ENCODE data around the gene STK32B.

DNA sequence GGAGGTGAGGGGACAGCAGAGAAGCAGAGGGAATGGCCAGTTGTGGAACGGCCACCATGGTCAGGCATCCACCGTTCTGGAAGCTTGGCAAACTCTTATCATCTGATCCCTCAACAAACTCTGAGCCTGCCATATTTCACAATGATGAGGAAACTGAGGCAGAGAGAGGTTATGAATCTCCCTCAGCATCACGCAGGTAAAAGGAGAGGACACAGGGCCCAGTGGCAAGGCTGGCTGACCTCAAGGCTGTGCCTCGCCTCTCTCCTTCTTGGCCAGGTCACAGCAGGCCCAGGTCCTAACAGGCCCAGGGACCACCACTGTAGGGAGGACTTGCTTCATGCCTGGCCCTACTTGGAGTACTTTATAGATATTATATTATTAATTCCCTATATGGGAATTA is 414.2 kb downstream of the STK32B start:
- TF ChIP-seq, protein P1, sequence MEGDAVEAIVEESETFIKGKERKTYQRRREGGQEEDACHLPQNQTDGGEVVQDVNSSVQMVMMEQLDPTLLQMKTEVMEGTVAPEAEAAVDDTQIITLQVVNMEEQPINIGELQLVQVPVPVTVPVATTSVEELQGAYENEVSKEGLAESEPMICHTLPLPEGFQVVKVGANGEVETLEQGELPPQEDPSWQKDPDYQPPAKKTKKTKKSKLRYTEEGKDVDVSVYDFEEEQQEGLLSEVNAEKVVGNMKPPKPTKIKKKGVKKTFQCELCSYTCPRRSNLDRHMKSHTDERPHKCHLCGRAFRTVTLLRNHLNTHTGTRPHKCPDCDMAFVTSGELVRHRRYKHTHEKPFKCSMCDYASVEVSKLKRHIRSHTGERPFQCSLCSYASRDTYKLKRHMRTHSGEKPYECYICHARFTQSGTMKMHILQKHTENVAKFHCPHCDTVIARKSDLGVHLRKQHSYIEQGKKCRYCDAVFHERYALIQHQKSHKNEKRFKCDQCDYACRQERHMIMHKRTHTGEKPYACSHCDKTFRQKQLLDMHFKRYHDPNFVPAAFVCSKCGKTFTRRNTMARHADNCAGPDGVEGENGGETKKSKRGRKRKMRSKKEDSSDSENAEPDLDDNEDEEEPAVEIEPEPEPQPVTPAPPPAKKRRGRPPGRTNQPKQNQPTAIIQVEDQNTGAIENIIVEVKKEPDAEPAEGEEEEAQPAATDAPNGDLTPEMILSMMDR (IDR thresholded peaks at IDR 0.05) = no peak
- TF ChIP-seq EZH2 (IDR thresholded peaks at IDR 0.05; ENCODE audit: borderline replicate concordance, insufficient read depth, low read depth, low read length, poor library complexity, severe bottlenecking) = no peak
